NCI-H2196 (cell line): ENCODE measurements around the gene SMCO4.
A peak's percentile ranks its signal among the peaks of the same experiment; 100 is the strongest.
"Not testable (repeated sequence)": the region's sequence is repeated elsewhere in the genome, so short reads cannot be mapped to it uniquely, and the experiment has no call there.

ENCODE experiments used
- DNase-seq: peaks from one replicate; lab custom pipeline; 2025; ENCODE audit not compliant: unreplicated experiment; lab: John Stamatoyannopoulos, UW

Gene SMCO4

GRCh38 chr11:93543292-93543977, at the start of gene SMCO4:
TSS of gene SMCO4 (minus strand) at chr11:93543391. CDS start at chr11:93479189, 64,202 bp downstream.
- DNase-seq = peak; percentile 75

GRCh38 chr11:93591247-93591898, 48.2 kb upstream of the SMCO4 start:
- DNase-seq = no peak

DNA sequence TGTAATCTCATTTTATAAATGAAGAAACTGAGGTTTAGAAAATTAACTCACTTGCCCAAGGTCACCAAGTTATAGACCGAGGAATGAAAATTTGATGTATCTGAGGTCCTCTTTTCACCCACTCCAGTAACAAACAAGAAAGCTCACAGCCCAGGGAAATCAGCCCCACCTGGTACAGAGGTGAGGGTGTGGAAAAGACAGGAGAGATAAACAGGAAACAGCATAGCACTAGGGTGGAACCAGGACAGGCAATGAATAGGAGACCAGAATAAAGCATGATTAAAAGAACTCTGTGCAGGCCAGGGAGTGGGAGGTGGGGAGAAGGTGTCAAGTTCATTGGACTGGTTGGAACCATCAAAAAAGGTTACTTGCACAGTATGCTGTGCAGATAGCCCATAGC, 46.2 kb upstream of the SMCO4 start:
- DNase-seq = no peak

DNA sequence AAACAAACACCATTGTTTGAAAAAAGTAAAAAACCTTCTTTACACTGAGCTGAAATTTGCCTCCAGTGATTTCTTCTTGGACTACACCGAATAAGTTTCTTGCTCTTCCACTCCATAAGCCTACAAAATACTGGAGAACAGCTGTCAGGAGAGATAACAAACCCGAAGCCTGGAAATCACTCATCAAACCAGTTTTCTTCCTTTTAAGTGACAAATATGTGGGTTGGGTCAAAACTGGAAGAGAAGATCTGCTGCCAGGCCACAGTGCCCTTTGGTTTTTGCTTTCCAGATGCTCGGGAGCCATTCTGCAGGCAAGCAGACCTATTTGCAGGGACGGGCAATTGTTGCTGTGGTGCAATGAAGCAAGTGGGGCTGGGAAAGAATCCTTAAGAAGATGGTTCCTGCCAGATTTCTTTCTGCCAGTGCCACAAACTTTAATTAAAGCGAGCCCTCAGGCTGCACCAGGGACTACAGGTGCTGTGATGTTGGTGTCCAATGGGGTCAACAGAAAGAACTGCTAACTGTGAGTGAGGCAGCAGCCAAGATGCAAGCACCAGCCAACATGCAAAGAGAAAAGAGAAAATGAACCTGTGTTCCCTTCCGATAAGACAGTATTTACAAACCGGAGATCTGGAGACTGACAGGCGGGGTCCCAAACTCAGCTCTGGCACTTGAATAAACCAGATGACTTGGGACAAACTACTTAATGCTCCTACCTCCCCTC, 44.8 kb upstream of the SMCO4 start:
- DNase-seq = no peak

DNA sequence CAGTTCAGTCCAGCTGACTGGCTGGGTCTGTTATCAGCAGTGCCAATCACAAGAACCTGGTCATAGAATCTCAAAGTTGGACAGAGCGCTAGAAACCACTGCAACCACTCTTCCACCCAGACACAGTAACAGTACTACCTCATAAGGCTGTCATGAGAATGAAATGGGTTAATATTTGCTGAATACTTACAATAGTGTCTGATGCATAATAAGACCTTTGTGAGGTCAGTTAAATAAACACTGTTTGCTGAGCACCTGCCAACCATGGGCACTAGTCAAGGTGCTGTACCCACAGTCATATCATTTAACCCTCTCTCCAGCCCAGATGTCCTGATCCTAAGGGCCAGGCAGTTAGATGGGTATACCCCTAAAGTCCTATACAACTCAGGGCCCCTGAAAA, 44.2 kb upstream of the SMCO4 start:
- peak; percentile 17 for DNase-seq

GRCh38 chr11:93585758-93586157, 42.6 kb upstream of the SMCO4 start:
- no peak for DNase-seq

GRCh38 chr11:93583490-93583889, 40.3 kb upstream of the SMCO4 start:
- no peak for DNase-seq

GRCh38 chr11:93579187-93579751, 36.1 kb upstream of the SMCO4 start:
- DNase-seq = no peak

GRCh38 chr11:93577286-93577685, 34.1 kb upstream of the SMCO4 start:
- DNase-seq = no peak

- not testable (repeated sequence) for DNase-seq
These were observed 33.7 kb upstream of the SMCO4 start for GRCh38 chr11:93576870-93577269.

GRCh38 chr11:93574638-93575220, 31.5 kb upstream of the SMCO4 start:
- DNase-seq = no peak

GRCh38 chr11:93573184-93573583, 30.0 kb upstream of the SMCO4 start:
- no peak for DNase-seq

DNA sequence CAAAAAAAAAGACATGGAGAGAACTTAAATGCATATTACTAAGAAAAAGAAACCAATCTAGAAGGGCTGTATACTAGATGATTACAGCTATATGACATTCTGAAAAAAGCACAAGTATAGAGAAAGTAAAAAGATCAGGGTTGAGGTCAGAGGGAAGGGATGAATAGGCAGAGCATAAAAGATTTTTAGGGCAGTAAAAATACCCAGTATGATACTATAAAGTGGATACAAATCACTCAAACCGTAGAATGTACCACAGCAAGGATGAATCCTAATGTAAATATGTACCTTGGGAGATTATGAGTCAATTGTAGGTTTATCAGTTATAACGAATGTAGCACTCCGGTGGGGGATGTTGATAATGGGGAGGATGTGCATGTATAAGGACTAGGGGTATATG, 29.4 kb upstream of the SMCO4 start:
- DNase-seq = no peak

DNA sequence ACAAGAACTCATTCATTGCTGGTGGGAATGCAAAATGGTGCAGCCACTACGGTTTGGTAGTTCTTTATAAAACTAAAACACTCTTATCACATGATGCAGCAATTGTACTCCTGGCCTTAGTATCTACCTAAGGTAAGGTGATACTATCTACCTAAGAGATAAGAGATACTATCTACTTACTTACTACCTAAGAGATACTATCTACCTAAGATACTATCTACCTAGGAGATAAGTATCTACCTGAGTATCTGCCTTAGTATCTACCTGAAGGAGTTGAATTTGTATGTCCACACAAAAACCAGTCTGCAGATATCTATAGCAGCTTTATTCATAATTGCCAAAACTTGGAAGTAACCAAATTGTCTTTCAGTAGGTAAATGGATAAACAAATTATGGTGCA, 29.0 kb upstream of the SMCO4 start:
- no peak for DNase-seq

- DNase-seq = no peak
These were observed 28.4 kb upstream of the SMCO4 start for GRCh38 chr11:93571612-93572011.

DNA sequence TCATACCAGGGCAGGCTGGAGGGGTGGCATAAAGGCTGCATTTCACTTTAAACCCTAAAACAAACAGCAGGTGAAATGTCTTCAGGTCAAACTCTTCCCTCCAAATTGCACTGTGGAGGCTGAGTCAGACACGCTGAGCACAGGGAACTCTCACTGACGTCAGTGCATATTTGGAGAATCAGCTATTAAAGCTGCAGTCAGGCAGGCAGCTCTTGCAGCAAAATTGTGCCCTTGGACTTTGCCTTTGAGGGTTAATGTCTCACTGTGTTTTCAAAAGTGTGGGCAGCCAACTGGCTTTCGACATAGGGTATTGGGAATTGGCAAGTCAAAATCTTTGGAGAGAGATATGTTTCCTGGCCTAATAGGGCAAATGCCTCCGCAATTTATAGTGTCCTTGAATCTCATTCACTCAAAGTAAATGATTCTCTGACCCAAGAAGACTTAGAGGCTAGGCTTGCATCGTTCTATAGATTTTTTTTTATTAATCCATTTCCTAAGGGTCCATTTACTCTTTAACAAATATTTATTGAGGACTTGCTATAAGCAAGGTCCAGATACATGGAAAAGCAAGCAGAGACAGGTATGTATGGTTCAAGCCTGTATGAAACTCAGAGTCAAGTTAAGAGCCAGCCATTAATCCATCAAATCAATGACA, 27.7 kb upstream of the SMCO4 start:
- DNase-seq = no peak

GRCh38 chr11:93569496-93569895, 26.3 kb upstream of the SMCO4 start:
- DNase-seq = no peak

GRCh38 chr11:93568726-93569125, 25.5 kb upstream of the SMCO4 start:
- DNase-seq = no peak

GRCh38 chr11:93567401-93567895, 24.3 kb upstream of the SMCO4 start:
- DNase-seq = peak; percentile 46

- DNase-seq = no peak
These were observed 21.7 kb upstream of the SMCO4 start for GRCh38 chr11:93564895-93565294.

DNA sequence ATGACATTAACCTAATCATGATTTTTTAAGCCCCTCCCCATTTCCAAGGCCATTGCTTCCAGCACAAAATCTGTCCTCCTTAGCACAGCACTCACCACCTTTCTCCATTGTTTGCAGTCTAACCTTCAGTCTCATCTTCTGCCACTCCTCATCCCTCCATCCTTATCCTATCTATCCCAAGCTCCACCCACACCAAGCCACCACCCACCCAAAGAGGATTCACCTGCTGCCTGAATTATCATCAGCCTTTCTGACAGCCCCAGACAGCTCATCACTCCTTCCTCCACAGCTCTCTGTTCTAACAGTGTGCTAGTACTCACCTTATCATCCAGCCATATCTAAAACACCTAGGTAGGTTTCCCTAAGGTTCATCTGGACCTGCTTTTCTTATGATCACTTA, 20.7 kb upstream of the SMCO4 start:
- no peak for DNase-seq
